Measurements from ENCODE around the gene CYTH1. TPM values are rescaled to one million over a fixed set of nuclear protein-coding genes. Genes with fewer than 3 reads are reported as not detected.
A peak's percentile ranks its signal among the peaks of the same experiment; 100 is the strongest.

CYTH1 gene
- total and polyA plus RNA-seq, 7 donors, result 18.7 to 40.4 (median 29.8) TPM

GRCh38 chr17:78761789-78762406 lies 20.2 kb downstream of the CYTH1 start:
- Histone ChIP-seq H3K4me1 (peaks cover 53% of the 10 kb centered on the region), H3K36me3 (ENCODE audit: insufficient read depth in 1 of 2, low read depth in 1 of 2) (no peaks in the 10 kb centered on the region), H3K9me3 (no peaks in the 10 kb centered on the region), H3K27ac (no peak overlapping the region), H3K27me3 (ENCODE audit: insufficient read depth in 3 of 3, low read length in 2 of 3) (no peaks in the 10 kb centered on the region), H3K4me3 (no peak overlapping the region)
- intact Hi-C loops (cut with DNase I), result no loop called here
- TF ChIP-seq CTCF (IDR thresholded peaks at IDR 0.05), result no peak
- ATAC-seq, result no peak
- no peak for DNase-seq
- 50 to 53% (median 52%) methylated on average over 5 of the region's 5 CpGs for WGBS, 3 donors

GRCh38 chr17:78759969-78760352 lies 22.1 kb downstream of the CYTH1 start:
- no peak overlapping the region for H3K4me3 ChIP-seq

GRCh38 chr17:78759203-78759968 lies 22.7 kb downstream of the CYTH1 start:
- Histone ChIP-seq H3K4me1 (peaks cover 34% of the 10 kb centered on the region), H3K27ac (no peak overlapping the region)
- intact Hi-C loops (cut with DNase I), result no loop called here

More at GRCh38 chr17:78759969-78760352, 22.1 kb downstream of the CYTH1 start:
- no peak for ATAC-seq
- no peaks in the 10 kb centered on the region for H3K36me3 ChIP-seq (ENCODE audit: insufficient read depth in 1 of 2, low read depth in 1 of 2)
- H3K9me3 ChIP-seq, result no peaks in the 10 kb centered on the region
- DNase-seq, result no peak
- H3K4me1 ChIP-seq, result peaks cover 40% of the 10 kb centered on the region
- intact Hi-C loops (cut with DNase I), result no loop called here
- WGBS, 3 donors, result 81 to 94% (median 93%) methylated on average over 5 of the region's 5 CpGs
- TF ChIP-seq CTCF (IDR thresholded peaks at IDR 0.05), result no peak
- H3K27ac ChIP-seq, result no peak overlapping the region
- H3K27me3 ChIP-seq (ENCODE audit: insufficient read depth in 3 of 3, low read length in 2 of 3), result no peaks in the 10 kb centered on the region

GRCh38 chr17:78753316-78754250 lies 28.5 kb downstream of the CYTH1 start:
- Histone ChIP-seq H3K27ac (no peak overlapping the region), H3K9me3 (no peaks in the 10 kb centered on the region), H3K4me1 (peaks cover 38% of the 10 kb centered on the region), H3K36me3 (ENCODE audit: insufficient read depth in 1 of 2, low read depth in 1 of 2) (no peaks in the 10 kb centered on the region), H3K4me3 (no peak overlapping the region), H3K27me3 (ENCODE audit: insufficient read depth in 3 of 3, low read length in 2 of 3) (no peaks in the 10 kb centered on the region)
- DNase-seq (no peak), ATAC-seq (peak in 1 of 4 donors; percentile 20)
- TF ChIP-seq CTCF (IDR thresholded peaks at IDR 0.05), result no peak
- 74 to 85% (median 76%) methylated on average over 13 of the region's 13 CpGs for WGBS, 3 donors
- intact Hi-C loops (cut with DNase I), result no loop called here

More at GRCh38 chr17:78759203-78759968, 22.7 kb downstream of the CYTH1 start:
- peak; percentile 47 to 75 for DNase-seq
- no peaks in the 10 kb centered on the region for H3K36me3 ChIP-seq (ENCODE audit: insufficient read depth in 1 of 2, low read depth in 1 of 2)
- no peaks in the 10 kb centered on the region for H3K9me3 ChIP-seq
- H3K4me3 ChIP-seq, result no peak overlapping the region
- ATAC-seq, result peak in 3 of 4 donors; percentile 29 to 53 (median 45)
- H3K27me3 ChIP-seq (ENCODE audit: insufficient read depth in 3 of 3, low read length in 2 of 3), result no peaks in the 10 kb centered on the region
- no peak for TF ChIP-seq CTCF (IDR thresholded peaks at IDR 0.05)
- WGBS, 3 donors, result 59 to 62% (median 61%) methylated on average over 11 of the region's 11 CpGs
